ENCODE data around the gene NOM1. TPM values are rescaled to one million over a fixed set of nuclear protein-coding genes. Genes with fewer than 3 reads are reported as not detected.

The NOM1 gene
- total RNA-seq, 1 experiment from 2014 or later, result 30.3 TPM

- in situ Hi-C loops (cut with HindIII; ENCODE audit: low pct_unique_long_range_greater_than_20kb, low sequenced_read_pairs), result no loop called here
- CTCF ChIA-PET, result no interaction called here
- Histone ChIP-seq H3K4me3 (ENCODE audit: low read depth in 2 of 2, low read length in 2 of 2) (no peak overlapping the region), H3K36me3 (ENCODE audit: control insufficient read depth, insufficient read depth, low read length) (no peaks in the 10 kb centered on the region), H3K27me3 (ENCODE audit: control insufficient read depth, insufficient read depth, low read length) (no peaks in the 10 kb centered on the region), H3K4me1 (ENCODE audit: control insufficient read depth, insufficient read depth, low read length) (no peaks in the 10 kb centered on the region), H3K27ac (ENCODE audit: low read length) (no peak overlapping the region), H3K9me3 (ENCODE audit: control insufficient read depth, insufficient read depth, low read depth, low read length) (no peaks in the 10 kb centered on the region)
- POLR2A ChIA-PET, result interaction anchor here (0.6 kb wide), 1 partner anchor 239 kb away, joined by 5 read pairs; no protein-coding TSS in a partner anchor
- DNase-seq (ENCODE audit: low read depth, low spot score) (no peak), ATAC-seq (peak; percentile 55)
- intact Hi-C loops (cut with micrococcal nuclease; ENCODE audit: unreplicated experiment), result no loop called here
- BruUV-seq (replicated peaks), result no TSS peak
- no peak for TF ChIP-seq CTCF (IDR thresholded peaks at IDR 0.05)
- no peak for TF ChIP-seq SIN3A (IDR thresholded peaks at IDR 0.05; ENCODE audit: borderline replicate concordance, insufficient read depth, low read depth, low read length)
- TF ChIP-seq TCF7L2 (IDR thresholded peaks at IDR 0.05; ENCODE audit: low read depth, low read length), result no peak
- TF ChIP-seq POLR2AphosphoS5 (IDR thresholded peaks at IDR 0.05; ENCODE audit: low read depth, low read length), result no peak
- TF ChIP-seq REST (IDR thresholded peaks at IDR 0.05; ENCODE audit: insufficient read depth in 1 of 2, low read depth in 2 of 2, low read length in 1 of 2), result no peak
These were observed 46.1 kb upstream of the NOM1 start for GRCh38 chr7:156903232-156903909.

DNA sequence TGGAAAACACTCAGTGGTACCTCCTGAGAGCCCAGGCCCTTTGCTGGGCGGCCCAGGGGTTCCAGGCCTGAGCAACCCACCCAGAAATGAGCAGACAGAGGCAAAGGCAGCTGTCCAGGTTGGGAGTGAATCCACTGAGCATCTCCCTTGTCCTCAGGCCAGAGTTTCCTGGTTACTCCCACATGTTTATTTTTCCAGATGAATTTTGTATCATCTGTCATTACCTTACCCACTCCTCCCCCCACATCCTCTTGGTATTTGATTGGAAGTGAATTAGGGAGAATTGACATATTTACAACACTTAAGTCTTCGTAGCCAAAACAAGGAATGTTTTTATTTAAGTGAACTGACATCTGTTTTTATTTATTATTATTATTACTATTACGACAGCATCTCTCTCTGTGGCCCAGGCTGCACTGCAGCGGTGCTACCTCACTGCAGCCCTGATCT lies 43.3 kb upstream of the NOM1 start:
- H3K27ac ChIP-seq (ENCODE audit: low read length), result no peak overlapping the region
- in situ Hi-C loops (cut with HindIII; ENCODE audit: low pct_unique_long_range_greater_than_20kb, low sequenced_read_pairs), result no loop called here
- ATAC-seq (no peak), DNase-seq (ENCODE audit: low read depth, low spot score) (no peak)
- H3K4me1 ChIP-seq (ENCODE audit: control insufficient read depth, insufficient read depth, low read length), result no peaks in the 10 kb centered on the region
- POLR2A ChIA-PET, result no interaction called here
- no peaks in the 10 kb centered on the region for H3K36me3 ChIP-seq (ENCODE audit: control insufficient read depth, insufficient read depth, low read length)
- CTCF ChIA-PET, result no interaction called here
- TF ChIP-seq REST (IDR thresholded peaks at IDR 0.05; ENCODE audit: insufficient read depth in 1 of 2, low read depth in 2 of 2, low read length in 1 of 2) (no peak), TCF7L2 (IDR thresholded peaks at IDR 0.05; ENCODE audit: low read depth, low read length) (no peak), CTCF (IDR thresholded peaks at IDR 0.05) (no peak), SIN3A (IDR thresholded peaks at IDR 0.05; ENCODE audit: borderline replicate concordance, insufficient read depth, low read depth, low read length) (no peak), POLR2AphosphoS5 (IDR thresholded peaks at IDR 0.05; ENCODE audit: low read depth, low read length) (no peak)
- intact Hi-C loops (cut with micrococcal nuclease; ENCODE audit: unreplicated experiment), result no loop called here
- H3K27me3 ChIP-seq (ENCODE audit: control insufficient read depth, insufficient read depth, low read length), result no peaks in the 10 kb centered on the region
- no peak overlapping the region for H3K4me3 ChIP-seq (ENCODE audit: low read depth in 2 of 2, low read length in 2 of 2)
- BruUV-seq (replicated peaks), result no TSS peak
- H3K9me3 ChIP-seq (ENCODE audit: control insufficient read depth, insufficient read depth, low read depth, low read length), result no peaks in the 10 kb centered on the region

All from Panc1 (cell line).